ENCODE data around the gene IRS2. TPM values are rescaled to one million over a fixed set of nuclear protein-coding genes. Genes with fewer than 3 reads are reported as not detected.
A peak's percentile ranks its signal among the peaks of the same experiment; 100 is the strongest.

The IRS2 gene
- total and polyA plus RNA-seq, 4 donors = 4.0 to 9.1 (median 6.7) TPM

DNA sequence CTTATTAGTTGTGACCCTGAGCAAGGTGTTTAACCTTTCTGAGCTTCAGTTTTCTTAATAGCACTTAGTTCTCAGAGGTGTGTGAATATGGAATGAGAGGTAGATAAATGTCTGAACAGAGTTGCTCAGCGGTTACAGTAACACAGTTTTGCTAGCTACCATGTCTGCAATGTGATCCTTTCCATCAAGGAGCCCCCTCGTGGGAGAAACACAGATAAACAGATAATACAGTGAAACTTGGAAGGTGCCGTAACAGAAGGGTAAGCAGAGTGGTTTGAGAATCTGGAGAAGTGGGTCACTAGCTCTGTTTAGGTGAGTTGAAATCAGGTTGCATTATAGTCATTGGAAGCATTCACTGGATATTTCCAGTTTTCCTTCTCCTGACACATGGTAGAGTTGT, 38.9 kb downstream of the IRS2 start:
- no peak overlapping the region for H3K4me3 ChIP-seq (ENCODE audit: low read depth in 1 of 3, low read length in 3 of 3)
- peaks cover 0 to 5% (median 1%) of the 10 kb centered on the region in 4 donors for H3K36me3 ChIP-seq (ENCODE audit: control insufficient read depth in 4 of 4, insufficient read depth in 3 of 4, low read depth in 1 of 4, low read length in 3 of 4)
- no peaks in the 10 kb centered on the region for H3K4me1 ChIP-seq (ENCODE audit: control insufficient read depth in 4 of 4, insufficient read depth in 4 of 4, low read length in 3 of 4)
- no peak overlapping the region for H3K9ac ChIP-seq (ENCODE audit: low read depth in 1 of 2, low read length in 2 of 2)
- whole genome bisulfite sequencing = 75% methylated on average over 3 of the region's 3 CpGs
- no peak for DNase-seq (ENCODE audit: low spot score)
- TF ChIP-seq RAD21 (IDR thresholded peaks at IDR 0.05) (peak; percentile 33 to 67), HNF4A (conservative IDR thresholded peaks at IDR 0.05) (no peak)
- no peaks in the 10 kb centered on the region for H3K27me3 ChIP-seq (ENCODE audit: control insufficient read depth in 4 of 4, insufficient read depth in 4 of 4, low read length in 3 of 4)
- H3K27ac ChIP-seq (ENCODE audit: low read depth in 1 of 2, low read length in 2 of 2) = no peak overlapping the region
- no peaks in the 10 kb centered on the region for H3K9me3 ChIP-seq (ENCODE audit: control insufficient read depth in 4 of 4, low read length in 3 of 4)

DNA sequence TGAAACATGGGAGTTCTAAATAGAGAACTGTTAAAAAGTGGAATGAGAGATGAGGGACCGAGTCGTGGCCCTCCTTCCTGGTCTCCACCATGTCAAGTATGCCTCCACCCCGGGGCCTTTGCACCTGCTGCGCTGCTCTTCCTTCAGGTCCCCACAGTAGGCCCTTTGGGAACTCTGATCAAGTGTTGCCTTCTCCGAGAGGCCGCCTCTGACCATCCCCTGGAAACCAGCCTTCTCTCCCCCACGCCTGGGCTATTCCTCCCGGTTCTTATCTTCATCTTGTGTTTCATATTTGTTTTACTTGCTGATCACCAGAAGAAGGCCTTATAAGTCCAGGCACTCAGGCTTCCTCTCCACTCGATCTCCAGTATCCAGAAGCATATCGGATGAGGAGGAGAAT, 40.0 kb downstream of the IRS2 start:
- TF ChIP-seq RXRA (IDR thresholded peaks at IDR 0.05) (no peak), EGR1 (IDR thresholded peaks at IDR 0.05; ENCODE audit: low read depth in 2 of 2) (no peak), HNF4G (IDR thresholded peaks at IDR 0.05) (no peak), NR2F2 (IDR thresholded peaks at IDR 0.05) (no peak), FOXA2 (IDR thresholded peaks at IDR 0.05) (no peak), JUND (IDR thresholded peaks at IDR 0.05) (no peak), SP1 (IDR thresholded peaks at IDR 0.05) (no peak), RAD21 (IDR thresholded peaks at IDR 0.05) (no peak), TAF1 (conservative IDR thresholded peaks at IDR 0.05) (no peak), GABPA (IDR thresholded peaks at IDR 0.05 in 1 of 2, conservative IDR thresholded peaks at IDR 0.05 in 1 of 2) (no peak), HNF4A (conservative IDR thresholded peaks at IDR 0.05) (no peak), FOXA1 (IDR thresholded peaks at IDR 0.05) (no peak), YY1 (IDR thresholded peaks at IDR 0.05) (no peak)
- TF ChIP-seq, protein P1, sequence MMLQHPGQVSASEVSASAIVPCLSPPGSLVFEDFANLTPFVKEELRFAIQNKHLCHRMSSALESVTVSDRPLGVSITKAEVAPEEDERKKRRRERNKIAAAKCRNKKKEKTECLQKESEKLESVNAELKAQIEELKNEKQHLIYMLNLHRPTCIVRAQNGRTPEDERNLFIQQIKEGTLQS (IDR thresholded peaks at IDR 0.05) = no peak
- TF ChIP-seq, protein P2, sequence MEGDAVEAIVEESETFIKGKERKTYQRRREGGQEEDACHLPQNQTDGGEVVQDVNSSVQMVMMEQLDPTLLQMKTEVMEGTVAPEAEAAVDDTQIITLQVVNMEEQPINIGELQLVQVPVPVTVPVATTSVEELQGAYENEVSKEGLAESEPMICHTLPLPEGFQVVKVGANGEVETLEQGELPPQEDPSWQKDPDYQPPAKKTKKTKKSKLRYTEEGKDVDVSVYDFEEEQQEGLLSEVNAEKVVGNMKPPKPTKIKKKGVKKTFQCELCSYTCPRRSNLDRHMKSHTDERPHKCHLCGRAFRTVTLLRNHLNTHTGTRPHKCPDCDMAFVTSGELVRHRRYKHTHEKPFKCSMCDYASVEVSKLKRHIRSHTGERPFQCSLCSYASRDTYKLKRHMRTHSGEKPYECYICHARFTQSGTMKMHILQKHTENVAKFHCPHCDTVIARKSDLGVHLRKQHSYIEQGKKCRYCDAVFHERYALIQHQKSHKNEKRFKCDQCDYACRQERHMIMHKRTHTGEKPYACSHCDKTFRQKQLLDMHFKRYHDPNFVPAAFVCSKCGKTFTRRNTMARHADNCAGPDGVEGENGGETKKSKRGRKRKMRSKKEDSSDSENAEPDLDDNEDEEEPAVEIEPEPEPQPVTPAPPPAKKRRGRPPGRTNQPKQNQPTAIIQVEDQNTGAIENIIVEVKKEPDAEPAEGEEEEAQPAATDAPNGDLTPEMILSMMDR (IDR thresholded peaks at IDR 0.05; ENCODE audit: low read depth, low read length, missing input control) = no peak
- TF ChIP-seq, protein P3, sequence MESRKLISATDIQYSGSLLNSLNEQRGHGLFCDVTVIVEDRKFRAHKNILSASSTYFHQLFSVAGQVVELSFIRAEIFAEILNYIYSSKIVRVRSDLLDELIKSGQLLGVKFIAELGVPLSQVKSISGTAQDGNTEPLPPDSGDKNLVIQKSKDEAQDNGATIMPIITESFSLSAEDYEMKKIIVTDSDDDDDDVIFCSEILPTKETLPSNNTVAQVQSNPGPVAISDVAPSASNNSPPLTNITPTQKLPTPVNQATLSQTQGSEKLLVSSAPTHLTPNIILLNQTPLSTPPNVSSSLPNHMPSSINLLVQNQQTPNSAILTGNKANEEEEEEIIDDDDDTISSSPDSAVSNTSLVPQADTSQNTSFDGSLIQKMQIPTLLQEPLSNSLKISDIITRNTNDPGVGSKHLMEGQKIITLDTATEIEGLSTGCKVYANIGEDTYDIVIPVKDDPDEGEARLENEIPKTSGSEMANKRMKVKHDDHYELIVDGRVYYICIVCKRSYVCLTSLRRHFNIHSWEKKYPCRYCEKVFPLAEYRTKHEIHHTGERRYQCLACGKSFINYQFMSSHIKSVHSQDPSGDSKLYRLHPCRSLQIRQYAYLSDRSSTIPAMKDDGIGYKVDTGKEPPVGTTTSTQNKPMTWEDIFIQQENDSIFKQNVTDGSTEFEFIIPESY (IDR thresholded peaks at IDR 0.05) = no peak
- TF ChIP-seq, protein P4, sequence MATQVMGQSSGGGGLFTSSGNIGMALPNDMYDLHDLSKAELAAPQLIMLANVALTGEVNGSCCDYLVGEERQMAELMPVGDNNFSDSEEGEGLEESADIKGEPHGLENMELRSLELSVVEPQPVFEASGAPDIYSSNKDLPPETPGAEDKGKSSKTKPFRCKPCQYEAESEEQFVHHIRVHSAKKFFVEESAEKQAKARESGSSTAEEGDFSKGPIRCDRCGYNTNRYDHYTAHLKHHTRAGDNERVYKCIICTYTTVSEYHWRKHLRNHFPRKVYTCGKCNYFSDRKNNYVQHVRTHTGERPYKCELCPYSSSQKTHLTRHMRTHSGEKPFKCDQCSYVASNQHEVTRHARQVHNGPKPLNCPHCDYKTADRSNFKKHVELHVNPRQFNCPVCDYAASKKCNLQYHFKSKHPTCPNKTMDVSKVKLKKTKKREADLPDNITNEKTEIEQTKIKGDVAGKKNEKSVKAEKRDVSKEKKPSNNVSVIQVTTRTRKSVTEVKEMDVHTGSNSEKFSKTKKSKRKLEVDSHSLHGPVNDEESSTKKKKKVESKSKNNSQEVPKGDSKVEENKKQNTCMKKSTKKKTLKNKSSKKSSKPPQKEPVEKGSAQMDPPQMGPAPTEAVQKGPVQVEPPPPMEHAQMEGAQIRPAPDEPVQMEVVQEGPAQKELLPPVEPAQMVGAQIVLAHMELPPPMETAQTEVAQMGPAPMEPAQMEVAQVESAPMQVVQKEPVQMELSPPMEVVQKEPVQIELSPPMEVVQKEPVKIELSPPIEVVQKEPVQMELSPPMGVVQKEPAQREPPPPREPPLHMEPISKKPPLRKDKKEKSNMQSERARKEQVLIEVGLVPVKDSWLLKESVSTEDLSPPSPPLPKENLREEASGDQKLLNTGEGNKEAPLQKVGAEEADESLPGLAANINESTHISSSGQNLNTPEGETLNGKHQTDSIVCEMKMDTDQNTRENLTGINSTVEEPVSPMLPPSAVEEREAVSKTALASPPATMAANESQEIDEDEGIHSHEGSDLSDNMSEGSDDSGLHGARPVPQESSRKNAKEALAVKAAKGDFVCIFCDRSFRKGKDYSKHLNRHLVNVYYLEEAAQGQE (IDR thresholded peaks at IDR 0.05) = no peak
- TF ChIP-seq, protein P5, sequence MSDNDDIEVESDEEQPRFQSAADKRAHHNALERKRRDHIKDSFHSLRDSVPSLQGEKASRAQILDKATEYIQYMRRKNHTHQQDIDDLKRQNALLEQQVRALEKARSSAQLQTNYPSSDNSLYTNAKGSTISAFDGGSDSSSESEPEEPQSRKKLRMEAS (IDR thresholded peaks at IDR 0.05) = no peak
- H3K27me3 ChIP-seq (ENCODE audit: control insufficient read depth in 4 of 4, insufficient read depth in 4 of 4, low read length in 3 of 4) = no peaks in the 10 kb centered on the region
- no peaks in the 10 kb centered on the region for H3K9me3 ChIP-seq (ENCODE audit: control insufficient read depth in 4 of 4, low read length in 3 of 4)

More for the DNA sequence above, 40.0 kb downstream of the IRS2 start:
- no peak overlapping the region for H3K27ac ChIP-seq (ENCODE audit: low read depth in 1 of 2, low read length in 2 of 2)
- no peaks in the 10 kb centered on the region for H3K36me3 ChIP-seq (ENCODE audit: control insufficient read depth in 4 of 4, insufficient read depth in 3 of 4, low read depth in 1 of 4, low read length in 3 of 4)
- H3K4me3 ChIP-seq (ENCODE audit: low read depth in 1 of 3, low read length in 3 of 3) = no peak overlapping the region
- WGBS = 93% methylated on average over 10 of the region's 10 CpGs
- H3K9ac ChIP-seq (ENCODE audit: low read depth in 1 of 2, low read length in 2 of 2) = no peak overlapping the region
- no peaks in the 10 kb centered on the region for H3K4me1 ChIP-seq (ENCODE audit: control insufficient read depth in 4 of 4, insufficient read depth in 4 of 4, low read length in 3 of 4)
- DNase-seq (ENCODE audit: low spot score) = no peak
